SK-N-MC (cell line): ENCODE results near the gene TNIP1.

ENCODE experiments used
- EZH2 ChIP-seq: fragments of 200-600 bp; sonication (generic); IDR thresholded peaks from one replicate; pipeline ENCODE4 v1.6.1; 2017; ENCODE audit warnings: antibody characterized with exemption
- FOXP2 ChIP-seq: optimal IDR thresholded peaks from 2 replicates; pipeline ENCODE3; 2011; ENCODE audit warnings: mild to moderate bottlenecking, moderate library complexity; ENCODE audit not compliant: insufficient read depth; ENCODE audit errors: extremely low read length, control extremely low read depth
- POLR2AphosphoS5 ChIP-seq: IDR thresholded peaks from 2 replicates; pipeline ENCODE4 v1.6.1; 2012; ENCODE audit warnings: mild to moderate bottlenecking, low read depth, low read length, borderline replicate concordance

GRCh38 chr5:151029179-151030055 is 51.4 kb downstream of the TNIP1 start:
- TF ChIP-seq POLR2AphosphoS5 (no peak), EZH2 (no peak), FOXP2 (no peak)
